ENCODE data around the gene C3orf20. TPM values are rescaled to one million over a fixed set of nuclear protein-coding genes. Genes with fewer than 3 reads are reported as not detected.
"Not testable (repeated sequence)": the region's sequence is repeated elsewhere in the genome, so short reads cannot be mapped to it uniquely, and the experiment has no call there.

C3orf20 gene
- total RNA-seq, 4 donors from 2014 or later, result not detected

DNA sequence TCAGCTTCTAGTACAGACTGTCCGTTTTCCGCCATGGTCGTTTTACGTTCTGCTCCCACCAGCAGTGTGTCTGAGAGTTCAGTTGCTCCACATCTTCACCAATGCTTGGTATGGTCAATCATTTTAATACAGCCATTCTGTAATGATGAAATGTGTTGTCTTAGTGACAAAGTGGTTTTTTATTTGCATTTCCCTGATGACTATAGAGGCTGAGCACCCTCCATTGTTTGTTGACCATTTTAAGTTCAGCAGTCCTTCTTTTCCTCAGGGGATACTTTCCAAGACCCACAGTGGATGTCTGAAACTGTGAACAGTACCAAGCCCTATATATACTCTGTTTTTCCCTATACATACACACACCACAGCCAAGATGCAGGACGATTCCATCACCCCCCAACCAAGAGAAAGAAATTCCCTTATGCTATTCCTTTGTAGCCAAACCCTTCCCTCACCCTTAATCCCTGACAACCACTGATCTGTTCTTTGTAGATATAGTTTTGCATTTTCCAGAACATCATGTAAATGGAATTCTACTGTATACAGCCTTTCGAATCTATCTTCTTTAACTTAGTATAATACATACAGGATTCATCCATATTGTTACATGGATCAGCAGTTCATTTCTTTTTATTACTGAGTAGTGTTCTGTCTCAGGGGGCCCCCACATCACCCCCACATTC, 55.9 kb downstream of the C3orf20 start:
- no peak for DNase-seq (ENCODE audit: low spot score in 2 of 2)
- intact Hi-C loops (cut with DNase I; ENCODE audit: low total_unique reads), result no loop called here
- 86 to 93% methylated on average over 6 of the region's 6 CpGs for WGBS, 2 donors
- H3K4me3 ChIP-seq (ENCODE audit: low read depth, poor library complexity, severe bottlenecking), result no peak overlapping the region
- no peak for TF ChIP-seq CTCF (IDR thresholded peaks at IDR 0.05)

DNA sequence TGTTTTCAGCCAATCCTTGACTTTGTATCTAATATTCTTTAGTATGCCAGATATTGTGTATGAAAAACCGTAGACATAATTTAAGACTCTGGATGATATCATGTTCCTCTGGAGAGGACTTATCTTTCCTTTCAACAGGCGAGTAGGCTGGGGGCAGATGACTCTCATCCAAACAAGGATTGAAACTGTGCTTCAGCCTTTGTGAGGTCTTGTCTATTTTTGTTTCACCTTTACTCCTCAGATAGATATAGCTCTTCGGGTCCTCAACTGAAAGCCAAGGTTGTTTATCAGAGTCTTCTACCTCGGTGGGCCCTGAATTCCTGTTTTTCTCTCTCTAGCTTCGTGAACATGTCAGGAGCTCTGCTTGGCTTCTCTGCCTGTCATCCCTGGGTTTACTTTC, 66.0 kb downstream of the C3orf20 start:
- intact Hi-C loops (cut with DNase I; ENCODE audit: low total_unique reads), result no loop called here
- H3K4me3 ChIP-seq (ENCODE audit: low read depth, poor library complexity, severe bottlenecking), result no peak overlapping the region
- no peak for TF ChIP-seq CTCF (IDR thresholded peaks at IDR 0.05)
- WGBS, 2 donors, result 85 to 86% methylated on average over 5 of the region's 5 CpGs
- DNase-seq (ENCODE audit: low spot score in 2 of 2), result no peak

DNA sequence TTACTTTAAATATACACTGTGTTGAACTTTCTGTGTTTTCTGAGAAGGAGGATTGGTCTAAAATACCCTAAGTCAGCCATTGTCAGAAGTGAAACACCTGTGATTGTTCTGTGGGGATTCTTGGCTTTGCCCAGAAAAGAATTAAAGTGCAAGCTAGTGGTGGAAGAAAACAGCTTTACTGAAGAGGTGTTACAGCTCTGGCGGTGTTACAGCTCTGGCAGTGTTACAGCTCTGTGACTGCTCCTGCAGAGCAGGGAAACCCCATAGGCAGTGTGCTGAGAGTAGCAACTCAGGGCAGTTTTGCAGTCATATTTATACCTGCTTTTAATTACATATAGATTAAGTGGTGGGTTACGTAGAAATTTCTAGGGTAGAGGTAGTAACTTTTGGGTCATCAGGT, 66.6 kb downstream of the C3orf20 start:
- no peak for DNase-seq (ENCODE audit: low spot score in 2 of 2)
- TF ChIP-seq CTCF (IDR thresholded peaks at IDR 0.05) (no peak), POLR2A (IDR thresholded peaks at IDR 0.05) (no peak)
- intact Hi-C loops (cut with DNase I; ENCODE audit: low total_unique reads), result no loop called here
- 68 to 77% methylated on average over 2 of the region's 2 CpGs for WGBS, 2 donors
- no peak overlapping the region for H3K4me3 ChIP-seq (ENCODE audit: low read depth, poor library complexity, severe bottlenecking)

- TF ChIP-seq CTCF (IDR thresholded peaks at IDR 0.05), result no peak
- TF ChIP-seq POLR2A (IDR thresholded peaks at IDR 0.05), result no peak
- intact Hi-C loops (cut with DNase I; ENCODE audit: low total_unique reads), result no loop called here
- no peak overlapping the region for H3K4me3 ChIP-seq (ENCODE audit: low read depth, poor library complexity, severe bottlenecking)
- 72% methylated on average over 6 of the region's 6 CpGs for WGBS, 2 donors
- no peak for DNase-seq (ENCODE audit: low spot score in 2 of 2)
Measured at GRCh38 chr3:14744556-14744955, 69.6 kb downstream of the C3orf20 start.

DNA sequence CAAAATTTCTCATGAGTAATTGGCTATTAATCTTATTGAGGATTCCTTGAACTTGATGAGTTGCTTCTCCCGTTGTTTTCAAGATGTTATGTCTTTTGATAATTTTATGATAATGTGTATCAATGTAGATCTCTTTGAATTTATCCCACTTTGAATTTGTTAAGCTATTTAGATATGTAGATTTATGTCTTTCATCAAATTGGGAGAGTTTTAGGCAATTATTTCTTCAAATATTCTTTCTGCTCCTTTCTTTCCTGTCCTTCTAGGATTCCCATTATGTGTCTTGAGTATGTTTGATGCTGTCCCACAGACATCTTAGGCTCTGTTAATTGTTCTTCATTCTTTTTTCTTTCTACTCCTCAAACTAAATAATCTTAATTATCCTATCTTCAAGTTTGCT, 75.7 kb downstream of the C3orf20 start:
- no peak overlapping the region for H3K4me3 ChIP-seq (ENCODE audit: low read depth, poor library complexity, severe bottlenecking)
- no peak for DNase-seq (ENCODE audit: low spot score in 2 of 2)
- no peak for TF ChIP-seq POLR2A (IDR thresholded peaks at IDR 0.05)
- no peak for TF ChIP-seq CTCF (IDR thresholded peaks at IDR 0.05)
- WGBS, 2 donors, result 71 to 75% methylated on average over 1 of the region's 1 CpG
- intact Hi-C loops (cut with DNase I; ENCODE audit: low total_unique reads), result no loop called here

- H3K4me3 ChIP-seq (ENCODE audit: low read depth, poor library complexity, severe bottlenecking); intact Hi-C loops (cut with DNase I; ENCODE audit: low total_unique reads); DNase-seq (ENCODE audit: low spot score in 2 of 2): not testable (repeated sequence)
Measured at GRCh38 chr3:14752979-14753378, 78.0 kb downstream of the C3orf20 start.
